ENCODE results near the gene THAP4. TPM values are rescaled to one million over a fixed set of nuclear protein-coding genes. Genes with fewer than 3 reads are reported as not detected.

THAP4 gene
- total RNA-seq, 1 donor from 2014 or later = 42.4 TPM

DNA sequence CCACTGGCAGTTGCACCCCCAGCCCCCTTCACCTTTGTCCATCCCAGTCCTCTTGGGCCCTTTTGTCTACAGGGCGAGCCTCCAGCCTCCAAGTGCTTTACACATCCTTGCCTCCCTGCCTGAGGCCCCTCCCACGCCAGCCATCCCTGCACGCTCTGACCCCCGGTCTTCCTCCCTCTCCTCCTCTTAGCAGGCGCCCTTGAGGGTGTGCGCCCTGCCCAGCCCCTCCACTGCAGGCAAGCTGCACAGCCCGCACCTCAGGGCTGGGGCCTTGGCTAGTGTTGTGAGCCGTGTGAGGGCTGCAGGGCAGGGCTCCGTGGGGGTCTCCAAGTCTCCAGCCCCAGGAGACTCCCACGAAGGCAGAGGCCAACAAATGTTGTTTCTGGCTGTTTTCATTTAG lies 71.5 kb downstream of the THAP4 start:
- no peak for DNase-seq (ENCODE audit: low read depth)
- TF ChIP-seq, protein P1, sequence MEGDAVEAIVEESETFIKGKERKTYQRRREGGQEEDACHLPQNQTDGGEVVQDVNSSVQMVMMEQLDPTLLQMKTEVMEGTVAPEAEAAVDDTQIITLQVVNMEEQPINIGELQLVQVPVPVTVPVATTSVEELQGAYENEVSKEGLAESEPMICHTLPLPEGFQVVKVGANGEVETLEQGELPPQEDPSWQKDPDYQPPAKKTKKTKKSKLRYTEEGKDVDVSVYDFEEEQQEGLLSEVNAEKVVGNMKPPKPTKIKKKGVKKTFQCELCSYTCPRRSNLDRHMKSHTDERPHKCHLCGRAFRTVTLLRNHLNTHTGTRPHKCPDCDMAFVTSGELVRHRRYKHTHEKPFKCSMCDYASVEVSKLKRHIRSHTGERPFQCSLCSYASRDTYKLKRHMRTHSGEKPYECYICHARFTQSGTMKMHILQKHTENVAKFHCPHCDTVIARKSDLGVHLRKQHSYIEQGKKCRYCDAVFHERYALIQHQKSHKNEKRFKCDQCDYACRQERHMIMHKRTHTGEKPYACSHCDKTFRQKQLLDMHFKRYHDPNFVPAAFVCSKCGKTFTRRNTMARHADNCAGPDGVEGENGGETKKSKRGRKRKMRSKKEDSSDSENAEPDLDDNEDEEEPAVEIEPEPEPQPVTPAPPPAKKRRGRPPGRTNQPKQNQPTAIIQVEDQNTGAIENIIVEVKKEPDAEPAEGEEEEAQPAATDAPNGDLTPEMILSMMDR (conservative IDR thresholded peaks at IDR 0.05; ENCODE audit: low read depth, low read length) = no peak
- H3K4me3 ChIP-seq (ENCODE audit: low read depth, low read length) = no peak overlapping the region

DNA sequence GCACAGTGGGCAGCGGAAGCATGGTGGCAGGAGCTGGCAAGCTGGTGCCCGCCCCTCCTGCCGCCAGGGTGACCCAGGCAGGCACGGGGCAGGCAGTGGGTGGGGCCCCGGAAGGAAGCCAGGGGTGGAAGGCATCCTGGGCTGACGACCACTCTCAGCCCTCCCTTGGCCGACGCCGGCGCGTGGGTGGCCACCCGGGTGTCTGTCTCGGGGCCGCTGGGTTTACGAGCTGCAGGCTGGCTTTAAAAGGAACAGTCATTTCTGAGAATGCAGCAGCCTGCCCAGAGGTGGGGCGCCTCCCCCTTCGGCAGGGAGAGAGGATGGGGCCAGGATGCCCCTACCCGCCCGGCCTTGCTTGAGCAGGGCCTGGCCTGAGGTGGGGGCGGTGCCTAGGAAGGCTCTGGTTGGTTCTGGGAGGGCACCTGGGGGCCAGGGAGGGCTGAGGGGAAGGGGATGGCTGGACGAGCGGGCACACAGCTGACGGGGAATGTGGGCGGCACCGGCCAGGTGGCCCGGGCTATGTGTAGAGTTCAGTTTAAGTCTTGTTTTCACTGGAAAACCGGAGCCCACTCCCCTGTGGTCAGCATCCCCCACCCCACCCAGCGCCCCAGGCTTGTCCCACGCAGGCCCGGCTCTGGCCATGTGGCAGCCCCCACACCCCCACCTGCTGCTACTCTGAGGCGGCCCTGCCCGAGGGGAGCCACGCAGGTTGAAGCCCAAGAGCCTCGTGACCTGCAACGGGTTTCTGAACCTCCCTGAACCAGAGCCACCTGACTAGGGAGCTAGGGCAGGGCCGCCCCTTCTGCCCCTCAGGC lies 72.2 kb downstream of the THAP4 start:
- TF ChIP-seq, protein P1 (conservative IDR thresholded peaks at IDR 0.05; ENCODE audit: low read depth, low read length) = no peak
- DNase-seq (ENCODE audit: low read depth) = no peak
- no peak overlapping the region for H3K4me3 ChIP-seq (ENCODE audit: low read depth, low read length)

DNA sequence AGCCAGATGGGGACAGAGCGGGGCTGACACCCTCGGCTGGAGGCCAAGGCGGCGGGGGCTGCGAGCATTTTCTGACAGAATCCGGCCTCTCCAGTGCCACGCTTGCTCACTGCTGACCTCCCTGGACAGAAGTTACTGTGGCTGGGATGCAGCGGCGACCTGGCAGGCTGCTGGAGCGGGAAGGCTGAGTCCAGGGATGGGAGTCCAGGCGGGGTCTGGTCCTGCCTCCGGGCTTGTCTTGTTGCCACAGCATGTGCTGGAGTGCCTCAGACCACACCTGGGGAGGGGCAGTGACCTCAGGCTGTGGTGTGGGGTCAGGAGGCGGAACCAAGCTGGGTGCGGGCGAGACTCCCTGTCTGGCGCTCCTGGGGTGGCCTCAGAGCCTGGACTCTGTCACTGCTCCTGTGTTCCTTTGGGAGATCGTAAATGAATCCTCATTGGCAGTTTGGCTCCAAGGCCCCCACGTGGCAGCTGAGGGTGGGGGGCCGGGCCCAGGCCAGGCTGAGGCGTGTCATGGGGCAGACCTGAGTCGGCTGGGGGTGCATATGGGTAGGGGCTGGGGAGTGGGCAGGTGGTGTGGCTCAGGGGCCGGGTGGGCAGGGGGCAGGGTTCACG lies 72.9 kb downstream of the THAP4 start:
- TF ChIP-seq, protein P1 (conservative IDR thresholded peaks at IDR 0.05; ENCODE audit: low read depth, low read length) = no peak
- no peak for DNase-seq (ENCODE audit: low read depth)
- no peak overlapping the region for H3K4me3 ChIP-seq (ENCODE audit: low read depth, low read length)

DNA sequence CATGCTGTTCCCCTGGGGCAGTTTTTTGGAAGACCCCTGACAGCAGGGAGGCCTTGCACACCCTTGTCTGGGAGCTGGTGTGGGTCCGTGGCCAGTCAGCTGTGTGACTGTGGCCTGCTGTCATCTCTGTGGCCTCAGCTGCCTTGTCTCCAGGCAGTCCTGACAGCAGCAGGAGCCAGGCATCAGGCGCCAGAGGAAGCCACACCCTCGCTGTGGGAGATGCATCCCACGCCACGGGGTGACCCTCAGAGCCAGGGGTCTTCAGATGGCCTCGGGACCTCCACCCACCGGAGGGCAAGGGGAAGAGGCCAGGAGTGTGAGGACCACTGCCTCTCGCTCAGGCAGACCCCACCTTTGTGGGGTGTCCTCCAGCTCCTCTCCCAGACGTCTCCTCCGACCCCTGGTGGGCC lies 73.4 kb downstream of the THAP4 start:
- no peak for DNase-seq (ENCODE audit: low read depth)
- no peak overlapping the region for H3K4me3 ChIP-seq (ENCODE audit: low read depth, low read length)
- TF ChIP-seq, protein P1 (conservative IDR thresholded peaks at IDR 0.05; ENCODE audit: low read depth, low read length) = no peak

DNA sequence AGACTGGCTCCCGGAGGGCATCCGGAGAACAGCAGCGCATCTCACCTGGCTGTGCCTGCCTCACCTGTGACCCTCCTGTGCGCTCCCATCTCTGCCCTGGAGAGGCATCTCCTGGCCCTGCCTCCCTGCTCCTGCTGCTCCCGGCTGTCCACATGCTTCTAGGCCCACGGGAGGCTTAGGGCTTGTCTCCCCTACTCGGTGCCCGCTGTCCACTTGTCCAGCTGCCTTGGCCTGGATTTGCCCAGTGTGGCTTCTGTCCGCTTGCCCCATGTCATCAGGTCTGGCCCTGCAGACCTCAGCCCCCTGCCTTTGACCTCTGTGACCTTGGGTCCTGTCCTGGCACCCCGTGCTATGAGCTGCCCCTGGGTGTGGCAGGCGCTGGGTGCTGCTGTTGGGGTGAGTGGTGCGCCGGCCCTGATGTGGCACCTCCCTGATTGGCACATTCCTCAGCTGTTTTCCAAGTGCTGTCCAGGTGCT lies 73.9 kb downstream of the THAP4 start:
- TF ChIP-seq, protein P1 (conservative IDR thresholded peaks at IDR 0.05; ENCODE audit: low read depth, low read length) = no peak
- no peak for DNase-seq (ENCODE audit: low read depth)
- H3K4me3 ChIP-seq (ENCODE audit: low read depth, low read length) = no peak overlapping the region

DNA sequence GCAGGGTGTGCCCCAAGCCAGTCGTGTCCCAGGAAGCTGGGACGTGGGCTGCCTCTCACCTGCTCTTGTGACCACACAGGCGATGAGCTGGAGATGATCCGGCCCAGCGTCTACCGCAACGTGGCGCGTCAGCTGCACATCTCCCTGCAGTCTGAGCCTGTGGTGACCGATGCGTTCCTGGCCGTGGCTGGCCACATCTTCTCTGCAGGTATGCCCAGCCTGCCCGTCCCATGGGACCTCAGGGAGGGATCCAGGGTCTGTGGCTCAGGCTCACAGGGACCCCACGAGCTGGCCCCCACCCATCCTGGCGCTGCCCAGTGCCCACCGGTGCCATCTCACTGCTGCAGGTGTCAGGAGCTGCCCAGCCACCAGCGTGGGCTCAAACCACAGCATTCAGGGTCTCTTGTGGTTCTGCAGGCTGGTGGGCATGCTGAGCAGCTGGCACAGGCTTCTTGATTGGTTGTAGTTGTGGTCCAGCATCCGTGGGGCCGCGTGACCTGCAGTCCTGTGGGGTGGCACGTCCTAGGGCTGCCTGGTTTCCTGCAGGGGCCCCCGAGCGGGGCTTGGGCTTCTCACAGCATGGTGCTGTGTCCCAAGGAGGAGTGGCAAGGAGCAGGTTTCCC lies 74.6 kb downstream of the THAP4 start:
- TF ChIP-seq, protein P1 (conservative IDR thresholded peaks at IDR 0.05; ENCODE audit: low read depth, low read length) = no peak
- no peak overlapping the region for H3K4me3 ChIP-seq (ENCODE audit: low read depth, low read length)
- DNase-seq (ENCODE audit: low read depth) = no peak
